ENCODE measurements around the gene ZNF275. TPM values are rescaled to one million over a fixed set of nuclear protein-coding genes. Genes with fewer than 3 reads are reported as not detected.

The ZNF275 gene
- total RNA-seq, 2 experiments from 2014 or later, result 22.6 to 24.6 TPM

DNA sequence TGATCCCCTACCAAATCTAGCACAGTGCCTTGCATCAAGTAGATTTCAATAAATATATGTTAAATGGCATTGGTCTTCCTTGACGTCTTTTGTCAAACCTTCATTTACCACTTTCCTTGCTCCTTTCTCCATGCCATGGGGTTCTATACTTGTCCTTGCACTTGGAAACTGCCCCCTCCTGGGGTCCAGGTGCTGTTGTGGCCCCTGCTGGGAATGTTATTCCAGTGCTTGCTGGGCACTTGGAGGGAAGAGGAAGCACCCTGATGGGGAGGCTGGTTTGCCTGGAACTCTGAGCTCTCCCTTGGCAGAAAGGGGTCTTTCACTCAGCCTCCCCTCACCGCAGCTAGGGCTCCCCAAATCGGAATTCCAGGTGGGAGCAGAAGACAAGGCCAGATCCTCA lies 18.9 kb downstream of the ZNF275 start:
- no peak overlapping the region for H3K27ac Mint-ChIP-seq
- no peak overlapping the region for H3K4me3 Mint-ChIP-seq
- H3K9me3 Mint-ChIP-seq, result peaks cover 4% of the 10 kb centered on the region
- ATAC-seq (ENCODE audit: low read depth), result no peak
- H3K36me3 Mint-ChIP-seq, result peaks cover 30% of the 10 kb centered on the region
- no peak for DNase-seq
- no peaks in the 10 kb centered on the region for H3K27me3 Mint-ChIP-seq
- peaks cover 6% of the 10 kb centered on the region for H3K4me1 Mint-ChIP-seq
- POLR2A ChIA-PET, result no interaction called here

DNA sequence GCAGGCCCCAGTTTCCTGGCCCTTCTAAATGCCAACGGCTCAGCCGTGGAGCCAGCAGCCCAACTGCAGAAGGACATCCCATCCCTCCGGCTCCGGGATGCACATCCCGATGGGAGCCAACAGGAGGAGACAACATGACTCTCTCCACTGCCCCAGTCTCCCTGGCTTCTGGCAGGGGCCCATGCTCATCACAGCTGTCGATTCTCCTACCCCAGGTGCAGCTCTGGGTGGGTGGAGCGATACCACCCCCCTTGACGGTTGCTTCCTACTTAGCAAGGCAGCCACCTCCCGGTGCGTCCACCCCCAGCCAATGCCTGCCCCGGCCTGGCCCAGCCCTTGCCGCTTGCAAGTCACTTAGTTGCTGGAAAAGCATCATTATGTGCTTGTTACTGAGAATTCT lies 19.5 kb downstream of the ZNF275 start:
- no peaks in the 10 kb centered on the region for H3K27me3 Mint-ChIP-seq
- peaks cover 4% of the 10 kb centered on the region for H3K9me3 Mint-ChIP-seq
- peaks cover 6% of the 10 kb centered on the region for H3K4me1 Mint-ChIP-seq
- H3K36me3 Mint-ChIP-seq, result peaks cover 30% of the 10 kb centered on the region
- ATAC-seq (ENCODE audit: low read depth) (no peak), DNase-seq (no peak)
- no peak overlapping the region for H3K4me3 Mint-ChIP-seq
- H3K27ac Mint-ChIP-seq, result no peak overlapping the region
- POLR2A ChIA-PET, result no interaction called here

- Mint-ChIP-seq H3K27ac (no peak overlapping the region), H3K9me3 (peaks cover 4% of the 10 kb centered on the region), H3K4me1 (no peaks in the 10 kb centered on the region), H3K27me3 (peaks cover 2% of the 10 kb centered on the region), H3K36me3 (peaks cover 10% of the 10 kb centered on the region), H3K4me3 (no peak overlapping the region)
- ATAC-seq (ENCODE audit: low read depth) (no peak), DNase-seq (no peak)
- POLR2A ChIA-PET, result no interaction called here
These were observed 23.9 kb downstream of the ZNF275 start for GRCh38 chrX:153357877-153358276.

DNA sequence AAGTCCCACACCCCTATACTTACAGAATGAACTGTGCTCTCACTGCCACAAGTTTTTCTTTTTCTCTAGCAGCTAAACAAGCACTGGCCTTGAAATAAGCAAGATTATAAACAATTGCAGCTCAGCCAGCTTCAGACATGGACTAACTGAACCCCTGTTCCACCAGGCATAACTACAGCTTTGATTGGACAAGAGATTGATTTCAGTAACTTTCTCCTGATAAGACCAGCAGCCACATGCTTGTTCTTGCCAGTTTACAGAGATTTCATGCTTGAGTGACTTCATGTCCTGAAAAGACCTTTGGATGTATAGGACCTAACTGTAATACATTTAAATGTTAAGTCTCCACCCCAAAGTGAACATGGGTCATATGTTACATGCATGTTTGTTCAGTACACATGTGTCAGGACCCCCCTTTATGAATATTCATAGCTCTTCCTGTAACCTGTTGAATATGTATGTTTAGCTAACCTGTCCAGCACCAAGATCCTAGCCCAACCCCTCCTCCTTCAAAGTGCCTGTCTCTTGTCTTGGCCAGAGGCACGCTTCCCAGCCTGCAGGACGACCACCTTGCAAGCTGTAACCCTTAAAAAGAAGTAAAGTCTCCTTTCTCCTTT lies 27.9 kb downstream of the ZNF275 start:
- H3K4me3 Mint-ChIP-seq, result no peak overlapping the region
- peaks cover 4% of the 10 kb centered on the region for H3K9me3 Mint-ChIP-seq
- H3K27me3 Mint-ChIP-seq, result peaks cover 2% of the 10 kb centered on the region
- no peaks in the 10 kb centered on the region for H3K4me1 Mint-ChIP-seq
- ATAC-seq (ENCODE audit: low read depth) (no peak), DNase-seq (no peak)
- peaks cover 5% of the 10 kb centered on the region for H3K36me3 Mint-ChIP-seq
- POLR2A ChIA-PET, result no interaction called here
- H3K27ac Mint-ChIP-seq, result no peak overlapping the region

GRCh38 chrX:153365670-153366069 lies 31.7 kb downstream of the ZNF275 start:
- peaks cover 5% of the 10 kb centered on the region for H3K27me3 Mint-ChIP-seq
- H3K4me1 Mint-ChIP-seq, result peaks cover 2% of the 10 kb centered on the region
- ATAC-seq (ENCODE audit: low read depth), result no peak
- no peak for DNase-seq
- H3K9me3 Mint-ChIP-seq, result no peaks in the 10 kb centered on the region
- no peak overlapping the region for H3K4me3 Mint-ChIP-seq
- H3K27ac Mint-ChIP-seq, result no peak overlapping the region
- peaks cover 1% of the 10 kb centered on the region for H3K36me3 Mint-ChIP-seq
- POLR2A ChIA-PET, result interaction anchor here (0.6 kb wide), 1 partner anchor 393 kb away, joined by 4 read pairs; no protein-coding TSS in a partner anchor

- Mint-ChIP-seq H3K27ac (no peak overlapping the region), H3K4me3 (no peak overlapping the region), H3K4me1 (peaks cover 2% of the 10 kb centered on the region), H3K9me3 (no peaks in the 10 kb centered on the region), H3K27me3 (peaks cover 7% of the 10 kb centered on the region), H3K36me3 (no peaks in the 10 kb centered on the region)
- DNase-seq (no peak), ATAC-seq (ENCODE audit: low read depth) (no peak)
- POLR2A ChIA-PET, result interaction anchor here (0.6 kb wide), 1 partner anchor 394 kb away, joined by 4 read pairs; no protein-coding TSS in a partner anchor
These were observed 32.2 kb downstream of the ZNF275 start for GRCh38 chrX:153366119-153366518.

GRCh38 chrX:153366878-153367538 lies 33.1 kb downstream of the ZNF275 start:
- Mint-ChIP-seq H3K4me3 (no peak overlapping the region), H3K36me3 (no peaks in the 10 kb centered on the region), H3K27ac (no peak overlapping the region), H3K9me3 (no peaks in the 10 kb centered on the region), H3K4me1 (peaks cover 2% of the 10 kb centered on the region), H3K27me3 (peaks cover 6% of the 10 kb centered on the region)
- POLR2A ChIA-PET, result no interaction called here
- ATAC-seq (ENCODE audit: low read depth), result no peak
- no peak for DNase-seq

- POLR2A ChIA-PET, result no interaction called here
- Mint-ChIP-seq H3K4me3 (no peak overlapping the region), H3K9me3 (no peaks in the 10 kb centered on the region), H3K36me3 (no peaks in the 10 kb centered on the region), H3K27me3 (peaks cover 4% of the 10 kb centered on the region), H3K27ac (no peak overlapping the region), H3K4me1 (peaks cover 2% of the 10 kb centered on the region)
- ATAC-seq (ENCODE audit: low read depth), result no peak
- DNase-seq, result no peak
These were observed 36.5 kb downstream of the ZNF275 start for GRCh38 chrX:153370293-153371055.

DNA sequence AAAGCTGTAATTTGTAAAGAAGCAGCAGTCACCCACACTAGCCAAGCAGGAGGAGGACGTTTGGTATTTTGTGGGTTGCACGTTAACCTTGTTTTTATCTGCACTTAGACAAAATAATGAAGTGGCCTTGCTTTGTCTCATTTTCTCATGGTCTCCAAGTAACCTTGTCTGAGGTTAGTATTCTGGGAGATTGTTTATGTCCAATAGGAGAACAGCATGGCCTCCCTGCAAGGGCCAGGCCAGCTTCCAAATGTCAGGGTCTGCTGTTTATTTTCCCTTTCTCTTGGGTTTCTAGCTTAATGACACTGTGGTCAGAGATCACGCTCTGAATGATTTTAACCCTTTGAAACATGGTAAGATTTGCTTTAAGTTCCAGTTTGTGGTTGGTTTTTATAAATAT lies 37.3 kb downstream of the ZNF275 start:
- Mint-ChIP-seq H3K27me3 (peaks cover 4% of the 10 kb centered on the region), H3K9me3 (no peaks in the 10 kb centered on the region), H3K4me1 (peaks cover 2% of the 10 kb centered on the region), H3K27ac (no peak overlapping the region), H3K36me3 (no peaks in the 10 kb centered on the region), H3K4me3 (no peak overlapping the region)
- no peak for ATAC-seq (ENCODE audit: low read depth)
- POLR2A ChIA-PET, result no interaction called here
- DNase-seq, result no peak

GRCh38 chrX:153372949-153373348 lies 39.0 kb downstream of the ZNF275 start:
- POLR2A ChIA-PET, result no interaction called here
- Mint-ChIP-seq H3K4me3 (no peak overlapping the region), H3K9me3 (no peaks in the 10 kb centered on the region), H3K27ac (no peak overlapping the region), H3K36me3 (no peaks in the 10 kb centered on the region), H3K27me3 (peaks cover 4% of the 10 kb centered on the region), H3K4me1 (peaks cover 2% of the 10 kb centered on the region)
- no peak for ATAC-seq (ENCODE audit: low read depth)
- DNase-seq, result no peak

GRCh38 chrX:153374426-153374825 lies 40.5 kb downstream of the ZNF275 start:
- Mint-ChIP-seq H3K9me3 (no peaks in the 10 kb centered on the region), H3K4me1 (peaks cover 2% of the 10 kb centered on the region), H3K4me3 (no peak overlapping the region), H3K36me3 (no peaks in the 10 kb centered on the region), H3K27ac (no peak overlapping the region), H3K27me3 (peaks cover 3% of the 10 kb centered on the region)
- ATAC-seq (ENCODE audit: low read depth), result no peak
- DNase-seq, result no peak
- POLR2A ChIA-PET, result no interaction called here

GRCh38 chrX:153375571-153375970 lies 41.6 kb downstream of the ZNF275 start:
- peaks cover 1% of the 10 kb centered on the region for H3K4me1 Mint-ChIP-seq
- no peak overlapping the region for H3K4me3 Mint-ChIP-seq
- H3K36me3 Mint-ChIP-seq, result no peaks in the 10 kb centered on the region
- H3K27ac Mint-ChIP-seq, result no peak overlapping the region
- ATAC-seq (ENCODE audit: low read depth), result no peak
- POLR2A ChIA-PET, result no interaction called here
- H3K27me3 Mint-ChIP-seq, result peaks cover 2% of the 10 kb centered on the region
- no peak for DNase-seq
- no peaks in the 10 kb centered on the region for H3K9me3 Mint-ChIP-seq

DNA sequence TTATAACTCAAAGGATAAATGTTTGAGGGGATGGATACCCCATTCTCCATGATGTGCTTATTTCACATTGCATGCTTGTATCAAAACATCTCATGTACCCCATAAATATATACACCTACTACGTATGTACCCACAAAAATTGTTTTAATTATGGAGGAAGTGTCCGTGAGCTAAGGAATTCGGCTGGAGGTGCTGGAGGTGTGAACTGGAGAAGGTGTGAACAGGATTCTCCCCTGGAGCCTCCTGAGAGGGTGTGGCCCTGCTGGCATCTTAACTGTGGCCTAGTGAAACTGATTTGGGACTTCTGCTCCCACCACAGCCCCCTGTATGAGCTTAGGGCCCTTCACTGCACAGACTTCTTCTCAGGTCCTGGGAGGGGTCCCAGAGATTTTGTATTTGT lies 43.8 kb downstream of the ZNF275 start:
- Mint-ChIP-seq H3K4me1 (no peaks in the 10 kb centered on the region), H3K36me3 (no peaks in the 10 kb centered on the region), H3K27me3 (no peaks in the 10 kb centered on the region), H3K27ac (no peak overlapping the region), H3K4me3 (no peak overlapping the region), H3K9me3 (no peaks in the 10 kb centered on the region)
- DNase-seq (no peak), ATAC-seq (ENCODE audit: low read depth) (no peak)
- POLR2A ChIA-PET, result no interaction called here

GRCh38 chrX:153378607-153379006 lies 44.7 kb downstream of the ZNF275 start:
- Mint-ChIP-seq H3K36me3 (no peaks in the 10 kb centered on the region), H3K27ac (no peak overlapping the region), H3K27me3 (no peaks in the 10 kb centered on the region), H3K4me1 (no peaks in the 10 kb centered on the region), H3K4me3 (no peak overlapping the region), H3K9me3 (no peaks in the 10 kb centered on the region)
- ATAC-seq (ENCODE audit: low read depth) (no peak), DNase-seq (no peak)
- POLR2A ChIA-PET, result no interaction called here

All from activated naive CD8-positive, alpha-beta T cell treated with anti-CD3 and anti-CD28 coated beads, Interleukin-2, amount 10 ng/mL, durations not matched to agents 7 days and 5 days (primary cell).